Occipital lobe (tissue), 2 donors: ENCODE data around the gene ANKRD49. TPM values are rescaled to one million over a fixed set of nuclear protein-coding genes. Genes with fewer than 3 reads are reported as not detected.

Source experiments
- DNase-seq: peaks from one replicate; lab custom pipeline; 2025; lab: John Stamatoyannopoulos, UW
- total RNA-seq: library from RNA; depleted of rRNA; stranded (reverse); fragments of >200 nt; gene quantifications from one replicate; pipeline ENCODE4 v1.2.3, GENCODE V29; 2014

Gene ANKRD49, protein sequence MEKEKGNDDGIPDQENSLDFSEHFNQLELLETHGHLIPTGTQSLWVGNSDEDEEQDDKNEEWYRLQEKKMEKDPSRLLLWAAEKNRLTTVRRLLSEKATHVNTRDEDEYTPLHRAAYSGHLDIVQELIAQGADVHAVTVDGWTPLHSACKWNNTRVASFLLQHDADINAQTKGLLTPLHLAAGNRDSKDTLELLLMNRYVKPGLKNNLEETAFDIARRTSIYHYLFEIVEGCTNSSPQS
- total RNA-seq: 21.8 TPM

DNA sequence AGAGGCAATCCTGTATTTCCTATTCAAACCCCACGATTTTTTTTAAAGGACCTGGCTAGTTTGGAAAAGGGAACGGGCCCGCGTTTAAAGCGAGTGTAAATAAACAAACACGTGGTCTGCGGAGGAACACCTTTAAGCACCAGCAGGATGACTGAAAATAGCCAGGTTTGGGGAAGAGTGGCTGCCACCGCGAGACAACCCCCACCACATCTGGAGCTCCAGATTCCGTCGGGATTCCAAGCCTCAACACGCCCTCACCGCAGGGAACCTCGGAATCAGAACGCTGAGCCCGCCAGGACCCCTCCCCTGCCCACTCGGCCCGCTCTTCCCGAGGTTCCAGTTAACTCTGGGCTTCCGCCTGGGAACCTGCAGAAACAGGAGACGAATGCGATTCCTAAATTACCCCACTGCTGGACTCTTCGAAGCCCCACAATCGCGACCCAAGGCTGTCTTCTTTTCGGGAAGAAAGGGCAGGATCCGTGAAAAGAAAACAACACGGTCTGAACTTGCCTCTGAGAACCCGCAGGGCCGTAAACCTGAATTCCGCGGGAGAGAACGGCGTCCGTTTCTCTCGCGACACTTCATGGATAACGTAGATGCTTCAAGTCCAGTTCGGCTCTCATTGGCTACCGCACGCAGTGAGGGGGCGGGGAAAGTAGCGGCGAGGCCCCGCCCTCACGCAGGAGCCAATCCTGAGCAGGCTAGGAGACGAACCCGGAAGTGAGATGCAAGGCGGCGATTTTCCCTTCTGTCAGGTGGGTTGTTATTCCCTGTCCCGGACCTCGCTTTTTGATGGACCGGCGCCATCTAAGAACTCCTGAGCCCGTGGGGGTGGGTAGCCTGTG is at the start of gene ANKRD49, which contains the start of gene MRE11:
Gene ANKRD49, plus strand, starts transcription at position 704 of the 845 bp plus-strand sequence. CDS start 2,710 bp downstream, outside the sequence.
Gene MRE11, minus strand, starts transcription at position 564 of the 845 bp plus-strand sequence. CDS start 1,043 bp downstream, outside the sequence.
- peak; percentile 98 for DNase-seq

DNA sequence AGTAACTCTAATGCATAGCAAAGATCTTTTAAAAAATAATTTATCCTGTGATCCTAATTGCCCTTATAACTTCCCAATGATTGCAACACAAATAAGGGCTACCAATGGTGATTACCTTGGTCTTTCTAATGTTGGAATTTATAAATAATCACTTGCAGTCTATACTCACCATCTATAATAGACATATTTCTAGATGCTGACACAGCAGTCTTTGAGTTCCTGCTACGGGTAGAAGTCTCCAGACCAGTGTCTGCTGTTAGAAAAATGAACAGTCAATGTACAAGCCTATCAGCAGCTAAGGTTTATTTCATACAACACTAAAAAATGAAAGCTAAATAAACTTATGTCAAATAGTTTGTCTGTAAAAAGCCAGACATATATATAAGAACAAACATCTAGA is 48.1 kb upstream of the ANKRD49 start:
- no peak for DNase-seq

DNA sequence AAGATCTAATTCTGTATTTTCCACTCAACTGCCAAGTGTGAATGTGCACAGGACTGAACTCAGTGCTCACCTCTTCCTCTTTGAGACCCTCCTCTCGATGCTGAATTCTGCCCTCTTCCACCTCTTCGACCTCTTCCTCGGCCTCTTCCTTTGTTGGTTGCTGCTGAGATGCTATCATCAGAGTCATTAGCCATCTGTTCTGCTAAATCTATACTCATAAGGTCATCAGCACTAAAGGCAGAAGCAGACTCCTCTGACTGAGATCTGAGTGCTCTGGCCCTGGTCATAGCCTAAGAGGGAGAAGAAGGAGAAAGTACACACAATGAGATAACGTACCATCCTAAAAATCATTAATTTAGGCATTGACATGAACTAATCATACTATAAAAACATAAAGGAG is 46.6 kb upstream of the ANKRD49 start:
- DNase-seq: no peak

DNA sequence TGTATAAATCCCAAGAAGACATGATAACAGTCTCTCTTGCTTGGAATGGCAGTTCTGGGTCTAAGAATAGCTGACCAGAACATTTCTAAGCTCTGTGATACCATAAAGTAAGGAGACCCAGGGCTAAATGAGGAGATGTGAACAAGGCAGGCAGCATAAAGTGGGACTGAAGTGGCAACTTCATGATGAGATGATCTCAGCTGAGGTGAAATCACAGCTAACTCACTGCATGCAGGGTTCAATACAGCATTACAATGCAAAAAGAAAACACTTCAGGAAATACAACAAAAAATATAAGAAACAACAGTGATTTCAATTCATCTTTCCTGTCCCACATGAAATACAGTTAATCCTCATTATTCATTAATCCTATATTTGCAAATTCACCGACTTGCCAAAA is 44.8 kb upstream of the ANKRD49 start:
- DNase-seq: no peak

DNA sequence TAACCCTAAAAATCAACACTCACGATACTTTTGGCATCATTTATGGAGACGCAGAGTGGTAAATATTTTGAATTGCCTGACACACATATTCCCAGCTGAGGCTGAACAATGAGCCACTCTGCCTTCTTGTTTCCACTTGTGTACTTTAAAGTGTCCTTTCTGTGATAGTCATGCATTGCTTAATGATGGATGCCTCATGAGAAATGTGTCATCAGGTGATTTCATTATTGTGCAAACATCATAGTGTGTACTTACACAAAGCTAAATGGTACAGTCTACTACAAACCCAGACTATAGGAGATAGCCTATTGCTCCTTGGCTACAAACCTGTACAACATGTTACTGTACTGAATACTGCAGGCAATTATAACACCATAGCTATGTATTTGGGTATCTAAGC is 44.3 kb upstream of the ANKRD49 start:
- DNase-seq: no peak

DNA sequence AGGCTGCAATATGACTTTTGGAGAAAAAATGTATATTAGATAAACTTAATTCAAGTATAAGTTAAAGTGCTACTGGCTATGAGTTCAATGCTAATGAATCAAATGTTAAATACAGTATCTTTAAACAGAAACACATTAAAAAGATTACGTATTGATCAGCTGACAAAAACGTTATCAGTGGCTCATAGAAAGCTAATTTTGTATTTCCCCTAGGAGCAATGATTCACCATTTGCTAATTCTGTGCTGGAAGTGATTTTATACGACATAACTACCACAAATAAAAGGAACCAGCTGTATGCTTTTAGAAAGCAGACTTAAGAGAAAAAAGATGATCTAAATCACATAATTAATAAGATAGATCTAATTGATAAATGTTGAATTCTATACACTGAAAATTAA is 43.7 kb upstream of the ANKRD49 start:
- no peak for DNase-seq

DNA sequence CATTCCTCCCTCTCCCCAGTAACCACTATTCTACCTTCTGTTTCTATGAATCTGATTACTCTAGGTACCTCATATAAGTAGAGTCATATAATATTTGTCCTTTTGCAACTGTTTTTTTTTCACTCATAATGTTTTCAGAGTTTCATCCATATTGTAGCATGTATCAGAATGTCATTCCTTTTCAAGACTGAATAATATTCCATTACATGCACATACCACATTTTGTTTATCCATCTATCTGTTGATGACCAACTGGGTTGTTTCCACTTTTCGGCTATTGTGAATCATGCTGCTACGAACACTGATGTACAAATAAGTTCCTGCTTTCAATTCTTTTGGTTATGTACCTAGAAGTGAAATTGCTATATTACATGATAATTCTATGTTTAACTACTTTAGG is 40.8 kb upstream of the ANKRD49 start:
- DNase-seq: no peak

DNA sequence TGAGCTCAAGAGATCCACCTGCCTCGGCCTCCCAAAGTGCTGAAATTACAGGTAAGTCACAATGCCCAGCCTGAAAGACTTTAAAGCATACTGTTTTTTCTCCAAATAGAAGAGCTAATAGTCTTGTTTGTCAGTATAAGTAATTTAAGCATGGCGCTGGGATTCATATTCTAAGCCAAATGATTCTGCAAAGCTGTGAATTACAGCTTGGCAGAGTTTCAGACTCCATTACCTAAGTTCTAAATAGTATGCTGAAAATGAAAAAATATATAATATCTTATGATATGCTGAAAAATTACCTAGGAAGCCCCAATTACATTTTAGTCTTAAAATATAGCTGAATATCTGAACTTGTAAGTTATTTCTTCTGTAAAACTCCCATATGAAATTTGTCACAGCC is 39.5 kb upstream of the ANKRD49 start:
- no peak for DNase-seq

DNA sequence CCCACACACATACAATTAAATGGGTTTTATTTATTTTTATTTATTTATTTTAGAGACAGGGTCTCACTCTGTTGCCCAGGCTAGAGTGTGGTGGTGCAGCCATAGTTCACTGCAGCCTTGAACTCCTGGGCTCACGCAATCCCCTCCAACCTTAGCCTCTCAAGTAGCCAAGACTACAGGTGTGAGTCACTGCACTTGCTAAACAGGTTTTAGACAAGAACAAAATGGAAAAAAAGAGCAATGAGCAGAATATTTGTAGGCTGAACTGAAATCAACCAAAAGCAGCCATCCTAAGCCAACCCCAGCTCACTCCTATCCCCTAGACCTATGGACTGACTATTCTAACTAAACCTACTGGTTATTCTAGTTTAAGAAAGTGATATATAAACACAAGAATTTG is 37.9 kb upstream of the ANKRD49 start:
- no peak for DNase-seq

DNA sequence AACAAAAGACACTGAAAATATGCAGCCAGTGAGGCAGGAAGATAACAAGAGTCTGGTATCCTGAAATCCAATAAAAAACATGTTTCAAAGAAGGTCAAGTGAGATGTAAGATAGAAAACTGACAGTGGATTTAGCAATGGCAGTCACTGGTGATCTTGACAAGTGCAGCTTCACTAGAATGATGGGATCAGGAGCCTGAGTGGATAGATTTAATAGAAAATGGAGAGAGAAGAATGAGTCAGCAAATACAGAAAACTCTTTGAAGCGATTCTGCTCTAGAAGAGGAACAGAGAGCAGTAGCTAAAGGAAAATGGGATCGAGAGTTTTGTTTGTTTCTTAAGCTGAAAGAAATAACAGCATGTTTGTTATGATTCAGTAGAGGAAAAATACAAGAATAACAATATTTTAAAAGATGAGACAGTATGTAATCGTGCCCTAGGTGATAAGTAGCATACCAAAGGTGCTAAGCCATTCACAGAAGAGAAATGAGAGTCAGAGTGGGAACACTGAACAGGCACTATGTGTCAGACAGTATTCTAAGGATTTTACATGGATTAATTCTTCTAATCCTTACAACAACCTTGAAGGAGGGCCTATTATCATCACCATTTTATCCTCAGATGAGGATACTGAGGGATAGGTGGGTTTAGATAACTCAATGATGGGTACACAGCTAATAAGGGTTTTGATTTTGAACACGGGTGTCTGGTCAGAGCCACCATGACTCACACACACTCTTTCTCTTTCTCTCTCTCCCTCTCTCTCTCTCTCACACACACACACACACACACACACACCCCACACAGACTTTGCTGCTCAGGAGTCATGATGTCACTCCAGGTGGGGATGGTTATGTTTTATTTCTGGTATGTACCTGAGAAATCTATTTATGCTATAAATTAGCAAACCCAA is 36.4 kb upstream of the ANKRD49 start:
- no peak for DNase-seq

DNA sequence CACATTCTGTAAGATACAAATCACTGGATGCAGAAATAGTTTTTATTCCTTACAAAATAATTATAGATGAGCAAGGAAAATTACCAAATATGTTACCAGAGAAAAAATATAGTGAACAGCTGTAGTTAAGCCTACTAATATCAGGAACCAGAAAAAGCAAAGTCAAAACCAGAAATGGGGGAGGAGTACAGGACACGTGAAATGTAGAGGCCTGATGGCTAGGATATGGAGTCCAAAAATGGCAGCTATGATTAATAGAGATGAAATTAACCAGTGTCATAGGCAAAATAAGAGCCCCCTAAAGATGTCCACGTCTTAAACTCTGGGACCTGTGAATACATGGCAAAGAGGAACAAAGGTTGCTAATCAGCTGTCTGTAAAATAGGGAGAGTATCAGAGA is 34.2 kb upstream of the ANKRD49 start:
- DNase-seq: no peak

DNA sequence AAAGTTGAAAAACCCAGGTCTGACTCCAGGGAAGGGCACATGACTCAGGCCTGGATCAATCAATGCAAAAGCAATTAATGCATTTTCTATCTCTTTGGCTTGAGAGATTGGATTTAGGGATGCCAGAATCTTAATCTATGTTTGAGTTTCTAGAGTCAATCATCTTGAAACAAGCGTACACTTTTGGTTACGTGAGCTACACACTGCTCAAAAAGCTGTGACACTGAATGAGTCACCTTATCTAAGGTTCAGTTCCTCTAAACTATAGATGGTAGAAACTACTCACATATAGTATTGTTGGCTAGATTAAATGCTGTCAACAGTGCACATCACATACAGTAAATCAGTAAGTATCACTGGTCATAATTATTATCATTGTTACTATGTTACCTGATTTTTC is 24.4 kb upstream of the ANKRD49 start:
- no peak for DNase-seq

DNA sequence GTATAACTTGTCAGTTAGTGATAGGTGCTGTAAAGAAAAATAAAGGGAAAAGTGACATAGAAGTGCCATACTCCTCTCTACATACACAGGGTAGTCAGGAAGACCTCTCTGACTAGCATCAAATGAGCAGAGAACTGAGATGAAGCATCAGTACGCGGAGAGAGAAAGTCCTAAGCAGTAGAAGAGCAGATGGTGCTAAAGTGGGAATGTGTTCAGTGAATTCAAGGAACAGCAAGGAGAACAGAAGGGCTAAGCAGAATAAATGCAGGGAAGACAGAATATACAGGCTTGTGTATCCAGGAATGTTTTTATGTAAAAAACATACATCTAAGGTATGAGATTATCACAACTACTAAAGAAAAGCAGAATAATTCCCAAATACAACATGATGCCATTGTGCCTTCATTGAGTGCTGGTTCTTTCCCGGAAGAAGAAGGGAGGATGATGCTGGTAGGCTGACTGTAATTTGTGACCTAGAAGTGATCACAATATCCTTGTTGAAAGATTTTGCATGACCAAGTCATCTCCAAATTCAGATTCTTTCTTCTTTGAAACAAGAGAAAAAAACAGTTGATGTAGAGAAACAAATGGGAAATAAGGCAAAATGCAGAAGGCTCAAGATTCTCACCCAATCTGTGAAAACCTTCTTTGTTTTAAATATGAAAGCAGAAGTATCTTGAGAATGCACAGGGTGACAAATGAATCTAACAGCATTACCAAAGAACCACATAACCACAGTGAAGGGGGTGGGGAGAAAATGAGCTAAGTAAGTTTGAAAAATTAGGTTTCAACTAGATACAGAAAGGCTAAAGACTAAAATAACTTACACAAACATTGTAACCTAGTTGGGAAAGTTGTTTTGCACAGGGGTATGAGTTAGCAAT is 20.6 kb upstream of the ANKRD49 start:
- DNase-seq: no peak

DNA sequence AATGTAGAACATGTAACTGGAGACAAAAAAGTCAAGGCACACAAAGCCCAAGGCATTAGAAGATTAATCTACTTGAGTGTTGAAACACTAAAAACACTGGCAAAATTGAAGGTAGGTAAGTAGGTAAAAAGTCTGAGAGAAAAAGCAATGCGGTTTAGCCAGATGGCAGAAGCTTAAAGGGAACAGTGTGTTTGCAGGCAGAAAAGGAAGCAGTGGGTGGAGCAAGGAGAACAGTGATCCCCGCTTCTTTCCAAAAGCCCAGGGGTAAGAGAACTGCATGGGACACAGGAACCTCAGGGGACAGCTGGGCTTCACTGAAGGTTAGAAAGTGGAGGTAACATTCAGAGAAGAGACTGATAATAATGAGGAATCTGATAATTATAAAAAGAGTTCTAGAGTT is 16.2 kb upstream of the ANKRD49 start:
- DNase-seq: no peak

DNA sequence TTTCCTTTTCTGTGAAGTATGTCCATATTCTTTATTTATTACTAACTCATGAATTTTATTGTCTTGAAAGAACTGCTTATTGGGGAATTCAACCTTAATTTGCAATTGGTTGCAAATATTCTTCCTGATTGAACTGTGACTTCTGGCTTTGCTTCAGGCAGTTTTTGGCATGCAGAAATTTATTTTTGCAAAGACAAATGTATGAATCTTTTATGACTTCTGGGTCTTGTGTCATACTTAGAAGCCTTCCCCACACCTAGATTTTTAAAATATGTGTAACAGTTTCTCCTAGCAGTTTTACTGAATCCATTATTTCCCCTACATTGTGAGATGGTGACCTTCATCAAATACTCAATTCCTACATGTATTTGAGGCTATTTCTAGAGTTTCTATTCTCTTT is 12.4 kb upstream of the ANKRD49 start:
- no peak for DNase-seq

DNA sequence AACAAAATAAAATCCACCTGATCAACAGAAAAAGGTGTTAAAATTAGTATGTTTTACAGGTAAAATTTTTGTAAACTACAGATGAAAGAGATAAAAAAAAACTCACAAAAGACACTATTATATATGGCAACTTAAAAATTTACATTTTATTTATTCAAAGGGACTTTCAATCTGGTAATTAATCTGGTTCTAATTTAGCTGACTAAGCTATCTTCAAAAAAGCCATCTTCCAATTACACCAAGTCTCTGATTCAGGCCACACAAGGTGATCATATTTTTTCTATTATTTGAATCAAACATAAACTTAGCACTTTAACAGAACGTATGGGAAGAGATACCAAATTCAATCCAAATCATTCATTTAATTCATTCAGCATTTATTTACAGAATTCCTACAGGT is 7.7 kb upstream of the ANKRD49 start:
- DNase-seq: no peak

DNA sequence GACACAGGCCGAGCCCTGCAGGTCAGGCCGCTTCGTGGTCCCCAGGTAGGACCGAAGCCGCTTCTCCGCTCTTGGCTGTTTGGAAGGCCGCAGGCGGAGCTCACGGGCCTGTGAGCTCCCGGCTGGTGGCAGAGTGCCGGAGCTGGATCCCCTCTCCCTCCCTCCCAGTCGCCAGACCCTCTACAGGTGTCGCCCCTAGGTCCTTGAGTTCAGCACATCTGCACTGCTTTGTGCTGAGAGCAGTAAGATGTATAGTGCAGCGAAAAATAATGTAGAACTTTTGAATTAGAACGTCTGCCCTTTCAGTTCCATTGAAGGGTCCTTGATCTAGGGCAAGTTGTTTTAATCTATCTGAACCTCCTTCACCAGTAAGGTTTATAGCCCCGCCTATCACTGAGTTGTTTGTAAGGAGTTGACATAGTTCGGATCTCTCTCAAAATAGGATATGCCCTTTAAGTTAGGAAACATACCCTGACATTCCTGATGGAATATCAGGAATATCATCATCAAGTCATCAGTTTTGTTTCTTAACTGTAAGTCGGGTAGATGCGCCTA is 419 bp downstream of the ANKRD49 start:
- no peak for DNase-seq

DNA sequence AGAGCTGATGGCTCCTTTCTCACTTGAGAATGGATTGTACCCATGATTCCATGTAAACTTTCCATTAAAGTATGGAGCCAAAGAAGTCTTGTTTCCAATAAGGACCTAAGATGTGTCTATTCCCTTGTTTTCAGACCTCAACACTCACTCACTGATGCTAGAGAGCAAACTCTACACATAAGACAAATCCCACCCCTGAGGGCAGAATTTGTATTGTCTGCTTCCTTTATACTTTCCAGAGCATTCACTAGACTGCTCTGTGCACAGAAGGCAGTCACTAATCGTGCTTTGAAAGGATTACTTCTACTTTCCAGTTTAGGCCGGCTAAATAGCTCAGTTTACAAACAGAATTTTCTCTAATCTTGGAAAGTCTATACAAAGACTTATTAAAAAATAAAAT is 6.4 kb downstream of the ANKRD49 start:
- no peak for DNase-seq

DNA sequence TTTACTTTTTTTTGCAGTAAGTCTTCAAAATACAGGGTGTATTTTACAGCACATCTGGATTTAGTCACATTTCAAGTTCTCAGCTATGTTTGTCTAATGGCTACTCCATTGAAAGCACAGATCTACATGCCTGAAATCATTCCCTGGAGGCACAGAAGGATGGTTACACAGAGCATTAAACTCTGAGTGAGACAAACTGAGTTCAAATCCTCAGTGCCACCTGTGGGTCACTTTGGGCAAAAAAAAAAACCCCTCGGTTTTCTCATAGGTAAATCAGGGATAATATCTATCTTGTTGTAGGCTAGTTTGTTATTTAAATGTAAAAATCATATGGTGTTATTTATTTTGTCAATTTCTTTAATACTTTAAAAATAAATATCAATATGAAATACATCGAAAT is 7.7 kb downstream of the ANKRD49 start:
- no peak for DNase-seq

DNA sequence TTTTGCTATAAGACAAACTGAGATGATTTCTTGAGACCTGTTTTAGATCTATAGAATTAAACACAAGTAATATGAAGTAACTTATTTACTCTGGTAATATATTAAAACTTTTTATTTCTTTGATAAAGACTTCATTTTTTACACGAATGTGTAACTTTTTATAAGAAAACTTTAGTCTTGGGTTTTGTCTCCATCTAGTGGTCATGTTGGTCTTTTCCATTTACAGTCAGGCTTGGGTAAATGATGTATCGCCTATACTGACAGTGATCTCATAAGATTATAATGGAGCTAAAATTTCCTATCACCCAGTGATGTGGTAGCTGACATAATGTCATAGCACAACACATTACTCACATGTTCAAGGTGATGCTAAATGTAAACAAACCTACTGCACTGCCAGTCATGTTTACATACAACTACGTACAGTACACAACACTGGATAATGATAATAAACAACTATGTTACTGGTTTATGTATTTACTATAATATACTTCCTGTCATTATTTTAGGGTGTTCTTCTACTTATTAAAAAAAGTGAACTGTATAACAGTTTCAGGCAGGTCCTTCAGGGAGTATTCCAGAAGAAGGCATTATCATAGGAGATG is 11.0 kb downstream of the ANKRD49 start:
- no peak for DNase-seq
